GM20431 (cell line): ENCODE measurements around the gene PRAMEF25.
"Not testable (repeated sequence)": the region's sequence is repeated elsewhere in the genome, so short reads cannot be mapped to it uniquely, and the experiment has no call there.

Experiments
- in situ Hi-C: fragments of 300-500 bp; cut with MseI, MboI; formaldehyde crosslinking; loops from one replicate; pipeline ENCODE4 v1.15.0; 2020; ENCODE audit warnings: low sequenced_read_pairs; ENCODE audit not compliant: unreplicated experiment

Gene PRAMEF25

GRCh38 chr1:13070474-13070873 lies at the start of gene PRAMEF25:
Gene PRAMEF25 (plus strand): TSS chr1:13070774. CDS start chr1:13073694, 2,920 bp downstream.
- in situ Hi-C loops: not testable (repeated sequence)

GRCh38 chr1:13056475-13056874 lies 14.1 kb upstream of the PRAMEF25 start, which contains the start of gene PRAMEF27:
Gene PRAMEF27 (minus strand): TSS chr1:13056575. CDS start chr1:13053659, 2,916 bp downstream.
- in situ Hi-C loops: not testable (repeated sequence)

DNA sequence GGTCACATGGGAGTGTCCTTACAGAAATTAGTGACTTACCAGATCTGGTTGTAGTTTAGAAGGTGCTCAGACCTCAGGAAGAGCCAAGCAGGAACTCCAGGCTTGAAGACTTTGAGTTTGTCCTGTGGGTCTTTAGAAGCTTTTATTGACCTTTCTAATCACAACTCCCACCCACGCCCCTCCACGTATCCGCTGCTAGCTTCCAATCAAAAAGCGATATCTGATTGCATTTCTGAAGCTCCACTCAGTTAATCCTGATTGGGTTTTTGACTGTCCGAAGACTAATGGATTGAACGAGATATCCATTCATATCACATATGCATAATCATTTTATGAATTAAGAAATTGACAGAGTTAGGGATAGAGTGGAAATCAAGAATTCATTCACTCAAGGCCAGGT lies 46.2 kb downstream of the PRAMEF25 start, which contains the start of gene HNRNPCL2:
HNRNPCL2 (minus strand) TSS at position 101 of the 400 bp plus-strand sequence. CDS start 454 bp downstream, outside the sequence.
- in situ Hi-C loops: not testable (repeated sequence)
